Esophagus muscularis mucosa (tissue), 4 donors: ENCODE results near the gene CNOT1. TPM values are rescaled to one million over a fixed set of nuclear protein-coding genes. Genes with fewer than 3 reads are reported as not detected.

ENCODE experiments used
- DNase-seq: peaks from one replicate; pipeline ENCODE4 v3.0.0-alpha.2; 2017; ENCODE audit errors: extremely low spot score
- H3K27ac ChIP-seq, 4 donors: fragments of 200-600 bp; sonication (generic); replicated peaks in 1 of 4; 1 replicate in 3 of 4; 2 replicates in 1 of 4; pipeline ENCODE4 v1.5.1; 2016 to 2019; ENCODE audit warnings: mild to moderate bottlenecking in 1 of 4
- H3K27me3 ChIP-seq, 4 donors: fragments of 200-600 bp; sonication (generic); one replicate each; pipeline versions ENCODE4 v1.5.1 to v1.6.0; 2016 to 2019
- H3K36me3 ChIP-seq, 4 donors: fragments of 200-600 bp; sonication (generic); one replicate each; pipeline ENCODE4 v1.5.1; 2016 to 2019
- H3K4me1 ChIP-seq, 4 donors: fragments of 200-600 bp; sonication (generic); one replicate each; pipeline ENCODE4 v1.5.1; 2016 to 2019
- H3K4me3 ChIP-seq, 4 donors: fragments of 200-600 bp; sonication (generic); 1 replicate in 2 of 4; 2 replicates in 2 of 4; pipeline ENCODE4 v1.5.1; 2016 to 2019; ENCODE audit warnings: mild to moderate bottlenecking in 4 of 4, moderate library complexity in 1 of 4
- H3K9me3 ChIP-seq, 4 donors: fragments of 200-600 bp; sonication (generic); 1 replicate in 3 of 4; 2 replicates in 1 of 4; pipeline ENCODE4 v1.5.1; 2016 to 2019
- CTCF ChIP-seq, 3 experiments: fragments of 200-600 bp in 2 of 3; fragments of 450-650 bp in 1 of 3; sonication (generic) in 2 of 3; IDR thresholded peaks; one replicate each; pipeline ENCODE4 v1.5.1; 2017 to 2019; ENCODE audit warnings: antibody characterized with exemption in 3 of 3, mild to moderate bottlenecking in 2 of 3, moderate library complexity in 1 of 3
- EP300 ChIP-seq: sonication (generic); formaldehyde crosslinking; IDR thresholded peaks from one replicate; pipeline ENCODE4 v1.6.1; 2017; ENCODE audit warnings: antibody characterized with exemption
- POLR2A ChIP-seq: fragments of 450-650 bp; IDR thresholded peaks from one replicate; pipeline ENCODE4 v1.6.1; 2017; ENCODE audit warnings: antibody characterized with exemption, moderate library complexity, mild to moderate bottlenecking, low read depth
- POLR2AphosphoS5 ChIP-seq, 2 donors: sonication (generic); formaldehyde crosslinking; IDR thresholded peaks; one replicate each; pipeline ENCODE4 v1.6.1; 2017; ENCODE audit warnings: antibody characterized with exemption in 2 of 2
- WGBS: methylation state at CpG from one replicate; pipeline ENCODE4 v1.1.5; 2018; 5-methylcytosine and 5-hydroxymethylcytosine counted together
- intact Hi-C: fragments of 100-400 bp; cut with DNase I; formaldehyde crosslinking; loops from one replicate; pipeline ENCODE4 v1.15.1; 2023
- total RNA-seq, 4 donors: library from RNA; depleted of rRNA; stranded (reverse); fragments of >200 nt; gene quantifications; one replicate each; pipeline versions ENCODE4 v1.1.0 to v1.2.1, GENCODE V29; 2016

The CNOT1 gene
- total RNA-seq, 4 donors from 2014 or later: 92.1 to 97.6 (median 95.6) TPM

GRCh38 chr16:58591083-58591482 lies 38.5 kb downstream of the CNOT1 start:
- Histone ChIP-seq H3K27me3 (no peaks in the 10 kb centered on the region), H3K27ac (no peak overlapping the region), H3K4me1 (peaks cover 0 to 16% (median 4%) of the 10 kb centered on the region in 4 donors), H3K9me3 (no peaks in the 10 kb centered on the region), H3K4me3 (no peak overlapping the region), H3K36me3 (peaks cover 39 to 90% (median 64%) of the 10 kb centered on the region in 4 donors)
- WGBS: 62% methylated on average over 4 of the region's 4 CpGs
- intact Hi-C loops: no loop called here
- TF ChIP-seq CTCF (IDR thresholded peaks at IDR 0.05) (no peak), EP300 (no peak), POLR2AphosphoS5 (IDR thresholded peaks at IDR 0.05) (no peak), POLR2A (no peak)
- DNase-seq: no peak

GRCh38 chr16:58589326-58589905 lies 40.2 kb downstream of the CNOT1 start:
- Histone ChIP-seq H3K9me3 (no peaks in the 10 kb centered on the region), H3K4me3 (no peak overlapping the region), H3K36me3 (peaks cover 44 to 94% (median 70%) of the 10 kb centered on the region in 4 donors), H3K4me1 (peaks cover 0 to 16% (median 4%) of the 10 kb centered on the region in 4 donors), H3K27ac (no peak overlapping the region), H3K27me3 (no peaks in the 10 kb centered on the region)
- no peak for DNase-seq
- TF ChIP-seq POLR2A: no peak
- TF ChIP-seq EP300: no peak
- TF ChIP-seq CTCF (IDR thresholded peaks at IDR 0.05): no peak
- 62% methylated on average over 10 of the region's 10 CpGs for WGBS
- intact Hi-C loops: loop anchor here (5.0 kb wide), 1 partner anchor 42 kb away; no protein-coding TSS in a partner anchor

DNA sequence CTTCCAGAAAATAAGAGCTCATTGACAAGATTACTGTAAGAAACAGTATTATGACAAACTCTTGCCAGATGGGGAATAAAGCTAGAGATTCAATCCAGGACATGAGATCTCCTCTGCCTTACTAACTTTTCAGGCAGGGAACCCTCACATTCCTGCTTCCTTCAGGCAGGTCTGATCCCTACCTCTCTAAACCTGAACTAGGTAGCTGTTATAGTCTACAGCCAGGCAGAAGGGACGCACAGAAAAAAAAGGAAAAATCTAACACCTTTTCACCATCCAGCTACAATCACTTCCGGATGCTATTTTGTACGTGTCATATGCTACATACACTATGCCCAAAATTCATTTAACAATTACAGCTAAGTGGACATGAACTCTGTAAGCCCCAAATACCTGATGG lies 41.2 kb downstream of the CNOT1 start:
- Histone ChIP-seq H3K27ac (no peak overlapping the region), H3K27me3 (no peaks in the 10 kb centered on the region), H3K9me3 (no peaks in the 10 kb centered on the region), H3K4me3 (no peak overlapping the region), H3K4me1 (peaks cover 0 to 16% (median 4%) of the 10 kb centered on the region in 4 donors), H3K36me3 (peaks cover 54 to 94% (median 73%) of the 10 kb centered on the region in 4 donors)
- DNase-seq: no peak
- intact Hi-C loops: loop anchor here (5.0 kb wide), 1 partner anchor 41 kb away; no protein-coding TSS in a partner anchor
- TF ChIP-seq EP300 (no peak), CTCF (IDR thresholded peaks at IDR 0.05) (no peak), POLR2A (no peak), POLR2AphosphoS5 (IDR thresholded peaks at IDR 0.05) (no peak)
- 91% methylated on average over 3 of the region's 3 CpGs for WGBS

DNA sequence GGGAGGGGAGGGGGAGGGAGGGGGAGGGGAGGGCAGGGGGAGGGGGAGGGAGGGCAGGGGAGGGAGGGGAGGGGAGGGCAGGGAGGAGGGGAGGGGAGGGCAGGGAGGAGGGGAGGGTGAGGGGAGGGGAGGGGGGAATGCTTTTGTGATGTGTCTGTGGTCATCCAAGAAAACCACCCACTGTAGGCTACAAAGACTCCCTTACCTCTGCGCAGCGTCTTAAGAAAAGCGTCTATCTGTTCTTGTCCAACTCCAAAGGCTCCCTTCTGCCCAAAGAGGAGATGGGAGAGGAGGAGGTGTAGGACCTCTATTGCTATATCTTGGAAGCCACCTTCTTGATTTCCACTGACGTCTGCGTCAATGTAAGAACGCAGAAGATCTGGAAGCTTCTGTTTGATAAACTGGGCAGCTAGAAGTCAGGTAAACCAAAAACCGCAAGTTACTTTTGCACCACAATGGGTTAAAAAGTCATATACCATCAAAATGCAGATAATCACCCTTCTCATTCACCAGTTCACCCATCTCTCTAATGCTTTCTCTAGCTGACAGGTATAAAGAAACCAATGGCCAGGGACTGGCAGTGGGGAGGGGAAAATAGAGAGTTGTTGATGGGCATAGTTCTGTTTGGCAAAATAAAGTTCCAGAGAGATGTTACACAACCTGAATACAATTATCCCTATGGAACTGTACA lies 43.1 kb downstream of the CNOT1 start:
- no peak for DNase-seq
- 92% methylated on average over 7 of the region's 7 CpGs for WGBS
- no peak overlapping the region for H3K27ac ChIP-seq
- no peak overlapping the region for H3K4me3 ChIP-seq
- no peaks in the 10 kb centered on the region for H3K9me3 ChIP-seq
- no peaks in the 10 kb centered on the region for H3K27me3 ChIP-seq
- intact Hi-C loops: loop anchor here (5.0 kb wide), 1 partner anchor 39 kb away; no protein-coding TSS in a partner anchor
- H3K4me1 ChIP-seq: peaks cover 0 to 5% (median 0%) of the 10 kb centered on the region in 4 donors
- peaks cover 69 to 96% (median 82%) of the 10 kb centered on the region in 4 donors for H3K36me3 ChIP-seq
- no peak for TF ChIP-seq EP300
- no peak for TF ChIP-seq POLR2AphosphoS5 (IDR thresholded peaks at IDR 0.05)
- no peak for TF ChIP-seq CTCF (IDR thresholded peaks at IDR 0.05)
- no peak for TF ChIP-seq POLR2A
